Suprapubic skin (tissue), 3 donors: ENCODE results near the gene BUD13.

Experiments
- POLR2A ChIP-seq, 2 donors: fragments of 450-650 bp; IDR thresholded peaks; one replicate each; pipeline ENCODE4 v1.6.1; 2017; ENCODE audit warnings: antibody characterized with exemption in 2 of 2, mild to moderate bottlenecking in 2 of 2, moderate library complexity in 2 of 2
- TF ChIP-seq, protein P1 (sequence below), 2 donors: fragments of 200-600 bp in 1 of 2; fragments of 450-650 bp in 1 of 2; sonication (generic) in 1 of 2; IDR thresholded peaks; one replicate each; pipeline ENCODE4 v1.5.1; 2016 to 2019; ENCODE audit warnings: antibody characterized with exemption in 2 of 2, mild to moderate bottlenecking in 1 of 2, moderate library complexity in 1 of 2

DNA sequence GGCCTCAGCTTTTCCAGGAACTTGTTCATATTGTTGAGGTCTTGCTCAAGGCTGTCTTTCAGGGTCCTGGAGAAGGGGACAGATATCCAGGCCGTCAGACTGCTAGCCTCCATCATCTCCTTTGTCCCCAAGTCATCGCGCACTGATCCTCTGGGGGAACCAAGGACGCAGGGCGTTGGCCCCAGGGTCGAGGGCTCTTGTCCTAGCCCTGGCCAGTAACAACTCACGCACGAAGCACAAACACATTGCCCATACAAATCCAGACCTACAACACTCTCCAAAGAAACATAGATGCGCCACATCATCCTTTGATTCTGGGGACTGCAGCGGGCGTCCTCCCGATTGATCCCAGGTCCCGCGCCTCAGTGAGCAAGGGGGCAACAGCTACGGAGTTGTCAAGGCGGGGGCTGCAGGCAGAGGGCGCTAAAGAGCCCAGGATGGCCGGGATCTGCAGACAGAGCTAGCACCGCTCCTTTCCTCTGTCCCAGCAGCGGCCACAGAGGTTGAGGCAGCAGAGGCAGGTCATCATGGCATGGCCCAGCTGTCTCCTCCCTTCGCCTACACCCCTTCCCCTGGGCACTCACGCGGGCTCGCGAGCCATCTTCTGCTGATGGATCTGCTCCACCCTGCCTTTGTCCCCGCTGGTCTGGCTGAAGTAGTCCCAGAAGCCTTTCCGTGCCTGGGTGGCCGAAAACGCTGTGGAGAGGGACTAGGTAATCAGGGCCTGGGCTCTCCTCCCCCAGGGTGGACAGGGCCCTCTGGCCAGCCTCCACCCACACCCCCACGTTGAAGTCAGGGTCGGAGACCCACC is 18.4 kb upstream of the BUD13 start:
- TF ChIP-seq, protein P1, sequence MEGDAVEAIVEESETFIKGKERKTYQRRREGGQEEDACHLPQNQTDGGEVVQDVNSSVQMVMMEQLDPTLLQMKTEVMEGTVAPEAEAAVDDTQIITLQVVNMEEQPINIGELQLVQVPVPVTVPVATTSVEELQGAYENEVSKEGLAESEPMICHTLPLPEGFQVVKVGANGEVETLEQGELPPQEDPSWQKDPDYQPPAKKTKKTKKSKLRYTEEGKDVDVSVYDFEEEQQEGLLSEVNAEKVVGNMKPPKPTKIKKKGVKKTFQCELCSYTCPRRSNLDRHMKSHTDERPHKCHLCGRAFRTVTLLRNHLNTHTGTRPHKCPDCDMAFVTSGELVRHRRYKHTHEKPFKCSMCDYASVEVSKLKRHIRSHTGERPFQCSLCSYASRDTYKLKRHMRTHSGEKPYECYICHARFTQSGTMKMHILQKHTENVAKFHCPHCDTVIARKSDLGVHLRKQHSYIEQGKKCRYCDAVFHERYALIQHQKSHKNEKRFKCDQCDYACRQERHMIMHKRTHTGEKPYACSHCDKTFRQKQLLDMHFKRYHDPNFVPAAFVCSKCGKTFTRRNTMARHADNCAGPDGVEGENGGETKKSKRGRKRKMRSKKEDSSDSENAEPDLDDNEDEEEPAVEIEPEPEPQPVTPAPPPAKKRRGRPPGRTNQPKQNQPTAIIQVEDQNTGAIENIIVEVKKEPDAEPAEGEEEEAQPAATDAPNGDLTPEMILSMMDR (IDR thresholded peaks at IDR 0.05): peak; percentile 82 to 88
- no peak for TF ChIP-seq POLR2A (IDR thresholded peaks at IDR 0.05)
